ENCODE data around the gene BUB1.
"Not testable (repeated sequence)": the region's sequence is repeated elsewhere in the genome, so short reads cannot be mapped to it uniquely, and the experiment has no call there.

The BUB1 gene

DNA sequence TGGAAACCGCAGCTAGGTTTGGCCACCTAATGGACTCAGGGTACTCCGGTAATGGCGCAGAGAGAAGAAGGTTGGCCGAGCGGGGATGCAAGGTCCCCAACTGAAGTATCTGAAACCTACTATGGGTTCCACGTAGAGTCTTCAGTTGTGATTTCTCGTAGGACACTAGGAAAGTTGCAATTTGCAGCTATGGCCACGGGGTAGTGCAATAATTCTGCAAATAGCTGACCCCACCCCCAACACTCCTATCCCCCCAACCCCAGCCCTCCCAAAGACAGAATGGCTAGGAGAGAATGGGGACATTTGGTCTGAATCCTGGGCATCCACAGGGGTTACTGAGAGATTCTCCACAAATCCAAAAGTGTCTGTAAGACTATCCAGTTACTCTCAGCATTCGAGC lies 75.7 kb downstream of the BUB1 start:
- not testable (repeated sequence) for DNase-seq (ENCODE audit: low read depth)

GRCh38 chr2:110591973-110592372 lies 85.9 kb downstream of the BUB1 start:
- not testable (repeated sequence) for DNase-seq (ENCODE audit: low read depth)

- DNase-seq (ENCODE audit: low read depth): not testable (repeated sequence)
These were observed 88.1 kb downstream of the BUB1 start for GRCh38 chr2:110589677-110590330.

DNA sequence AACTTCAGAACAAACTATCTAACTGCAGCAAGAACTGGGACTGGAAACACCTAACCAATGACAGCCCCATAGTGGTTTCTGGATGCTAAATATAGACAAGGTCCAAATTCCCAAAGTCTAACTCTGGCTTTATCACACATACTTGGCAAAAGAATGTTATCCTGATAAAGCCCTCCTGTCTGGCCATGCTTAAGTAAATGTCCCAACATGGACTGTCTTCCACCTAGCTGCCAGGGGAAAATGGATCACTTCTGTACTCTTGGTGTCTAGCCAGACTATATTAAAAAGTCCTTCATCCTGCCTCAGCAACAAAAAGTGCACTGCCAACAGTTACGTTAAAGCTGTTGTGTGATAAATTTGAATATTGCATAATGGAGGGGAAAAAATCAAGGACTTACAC lies 89.3 kb downstream of the BUB1 start:
- not testable (repeated sequence) for DNase-seq (ENCODE audit: low read depth)
